ENCODE data around the gene HIC1. TPM values are rescaled to one million over a fixed set of nuclear protein-coding genes. Genes with fewer than 3 reads are reported as not detected.
"Not testable (repeated sequence)": the region's sequence is repeated elsewhere in the genome, so short reads cannot be mapped to it uniquely, and the experiment has no call there.

Gene HIC1
- total and polyA plus RNA-seq, 8 donors: 1.5 to 107 (median 8.9) TPM

DNA sequence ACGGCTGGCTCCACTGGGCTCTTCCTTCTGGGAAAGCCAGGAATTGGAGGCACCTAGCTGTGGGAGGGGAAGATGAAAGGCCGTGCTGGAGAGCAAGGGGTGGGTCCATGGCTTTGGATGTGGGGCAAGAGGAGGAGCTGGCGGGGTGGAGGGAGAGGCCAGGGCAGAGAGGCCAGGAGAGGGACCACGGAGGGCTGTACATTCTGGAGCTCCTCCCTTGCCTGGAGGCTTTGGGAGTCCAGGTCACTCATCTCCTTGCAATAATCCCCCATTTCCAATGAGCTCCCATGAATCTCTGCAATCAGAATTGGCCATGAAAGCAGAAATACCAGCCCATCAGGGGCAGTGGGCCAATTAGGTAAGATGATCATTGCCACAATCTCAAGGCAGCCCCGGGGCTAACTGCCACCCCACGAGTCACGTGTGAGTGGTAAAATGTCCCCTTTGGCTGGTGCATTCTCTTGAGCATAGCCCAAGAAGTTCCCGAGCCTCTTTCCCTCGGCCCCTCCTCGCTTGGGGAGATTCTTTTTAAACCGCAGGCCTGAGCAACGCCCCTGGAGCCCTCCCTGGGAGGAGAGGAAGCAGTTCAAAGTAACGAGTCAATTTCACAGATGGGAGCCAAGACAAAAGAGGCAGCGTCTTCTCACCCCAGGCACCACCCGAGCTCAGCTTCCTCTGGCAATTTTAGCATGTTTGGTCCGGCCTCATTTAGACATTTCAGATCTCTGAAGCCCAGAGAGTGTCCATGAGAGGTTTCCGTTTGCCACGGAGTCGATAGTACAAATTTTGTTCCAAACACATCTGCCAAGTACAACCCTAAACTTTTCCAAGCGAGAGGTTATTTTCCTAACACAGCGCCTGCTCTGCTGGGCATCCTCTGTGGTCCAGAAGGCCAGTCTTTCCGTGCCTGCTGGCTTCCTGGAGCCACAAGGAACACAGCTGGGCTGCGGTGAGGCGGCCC is 43.2 kb upstream of the HIC1 start:
- DNase-seq: peak in 1 of 2 donors; percentile 73
- Histone ChIP-seq H3K4me1 (peaks cover 0 to 21% (median 15%) of the 10 kb centered on the region in 4 donors), H3K36me3 (no peaks in the 10 kb centered on the region), H3K9me3 (no peaks in the 10 kb centered on the region), H3K27ac (peak overlapping the region in 3 of 5 donors; percentile 3 to 74 (median 67)), H3K4me3 (no peak overlapping the region), H3K27me3 (peaks cover 0 to 15% (median 0%) of the 10 kb centered on the region in 3 donors)
- 28 to 40% (median 33%) methylated on average over 24 of the region's 24 CpGs for WGBS, 5 donors
- TF ChIP-seq POLR2A (IDR thresholded peaks at IDR 0.05) (no peak), EP300 (IDR thresholded peaks at IDR 0.05) (no peak), POLR2AphosphoS5 (IDR thresholded peaks at IDR 0.05) (no peak)
- TF ChIP-seq, protein P1, sequence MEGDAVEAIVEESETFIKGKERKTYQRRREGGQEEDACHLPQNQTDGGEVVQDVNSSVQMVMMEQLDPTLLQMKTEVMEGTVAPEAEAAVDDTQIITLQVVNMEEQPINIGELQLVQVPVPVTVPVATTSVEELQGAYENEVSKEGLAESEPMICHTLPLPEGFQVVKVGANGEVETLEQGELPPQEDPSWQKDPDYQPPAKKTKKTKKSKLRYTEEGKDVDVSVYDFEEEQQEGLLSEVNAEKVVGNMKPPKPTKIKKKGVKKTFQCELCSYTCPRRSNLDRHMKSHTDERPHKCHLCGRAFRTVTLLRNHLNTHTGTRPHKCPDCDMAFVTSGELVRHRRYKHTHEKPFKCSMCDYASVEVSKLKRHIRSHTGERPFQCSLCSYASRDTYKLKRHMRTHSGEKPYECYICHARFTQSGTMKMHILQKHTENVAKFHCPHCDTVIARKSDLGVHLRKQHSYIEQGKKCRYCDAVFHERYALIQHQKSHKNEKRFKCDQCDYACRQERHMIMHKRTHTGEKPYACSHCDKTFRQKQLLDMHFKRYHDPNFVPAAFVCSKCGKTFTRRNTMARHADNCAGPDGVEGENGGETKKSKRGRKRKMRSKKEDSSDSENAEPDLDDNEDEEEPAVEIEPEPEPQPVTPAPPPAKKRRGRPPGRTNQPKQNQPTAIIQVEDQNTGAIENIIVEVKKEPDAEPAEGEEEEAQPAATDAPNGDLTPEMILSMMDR (IDR thresholded peaks at IDR 0.05): no peak
- intact Hi-C loops (cut with DNase I; ENCODE audit: low total_unique reads): no loop called here

DNA sequence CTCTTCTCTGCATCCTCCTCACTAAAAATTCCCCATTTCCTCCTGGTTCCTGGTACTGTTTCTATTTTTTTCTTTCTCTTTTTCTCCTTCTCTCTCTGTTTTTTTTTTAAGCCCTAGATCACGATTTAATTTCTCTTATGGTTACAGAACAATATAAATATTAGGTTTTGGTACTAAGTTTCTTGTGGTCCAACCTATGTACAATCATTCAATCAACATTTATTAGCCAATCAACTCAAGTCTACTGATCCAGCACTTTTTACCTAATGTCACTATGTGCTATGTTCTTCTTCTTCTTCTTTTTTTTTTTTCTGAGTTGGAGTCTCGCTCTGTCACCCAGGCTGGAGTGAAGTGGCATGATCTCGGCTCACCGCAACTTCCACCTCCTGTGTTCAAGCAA is 42.4 kb upstream of the HIC1 start:
- no peaks in the 10 kb centered on the region for H3K9me3 ChIP-seq
- peak overlapping the region in 3 of 5 donors; percentile 3 to 74 (median 67) for H3K27ac ChIP-seq
- intact Hi-C loops (cut with DNase I; ENCODE audit: low total_unique reads): no loop called here
- no peak for DNase-seq
- H3K27me3 ChIP-seq: peaks cover 0 to 22% (median 0%) of the 10 kb centered on the region in 3 donors
- 87 to 97% (median 89%) methylated on average over 4 of the region's 4 CpGs for WGBS, 5 donors
- peaks cover 0 to 21% (median 15%) of the 10 kb centered on the region in 4 donors for H3K4me1 ChIP-seq
- TF ChIP-seq, protein P1 (IDR thresholded peaks at IDR 0.05): no peak
- no peak for TF ChIP-seq POLR2AphosphoS5 (IDR thresholded peaks at IDR 0.05)
- TF ChIP-seq POLR2A (IDR thresholded peaks at IDR 0.05): no peak
- no peak for TF ChIP-seq EP300 (IDR thresholded peaks at IDR 0.05)
- no peak overlapping the region for H3K4me3 ChIP-seq
- no peaks in the 10 kb centered on the region for H3K36me3 ChIP-seq

DNA sequence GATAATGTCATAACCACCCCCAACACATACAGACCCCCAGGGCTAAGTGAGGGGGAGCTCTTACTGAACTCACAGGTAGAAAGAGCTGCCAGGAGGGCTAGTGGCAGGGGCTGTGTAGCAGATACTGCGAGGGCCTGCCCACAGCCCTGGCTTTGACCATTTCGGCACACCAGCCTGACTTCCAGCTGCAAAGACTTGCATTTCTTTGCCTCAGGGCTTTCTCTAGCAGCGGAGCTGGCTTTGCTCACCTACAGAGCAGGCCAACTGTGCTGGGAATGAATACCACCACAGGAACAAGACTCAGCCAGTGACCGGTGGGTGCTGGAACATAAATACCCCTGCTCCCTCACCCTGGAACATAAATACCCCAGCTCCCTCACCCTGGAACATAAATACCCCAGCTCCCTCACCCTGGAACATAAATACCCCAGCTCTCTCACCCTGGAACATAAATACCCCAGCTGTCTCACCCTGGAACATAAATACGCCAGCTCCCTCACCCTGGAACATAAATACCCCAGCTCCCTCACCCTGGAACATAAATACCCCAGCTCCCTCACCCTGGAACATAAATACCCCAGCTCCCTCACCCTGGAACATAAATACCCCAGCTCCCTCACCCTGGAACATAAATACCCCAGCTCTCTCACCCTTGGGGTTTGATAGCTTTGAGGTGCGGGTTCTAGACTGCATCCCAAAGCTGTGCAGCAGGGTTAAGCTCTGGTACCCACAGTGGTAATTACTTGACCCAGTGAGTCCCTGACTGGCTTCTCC is 41.5 kb upstream of the HIC1 start:
- DNase-seq; H3K4me3 ChIP-seq; intact Hi-C loops (cut with DNase I; ENCODE audit: low total_unique reads); H3K27ac ChIP-seq; H3K9me3 ChIP-seq; H3K36me3 ChIP-seq: not testable (repeated sequence)
- H3K27me3 ChIP-seq: peaks cover 0 to 30% (median 4%) of the 10 kb centered on the region in 3 donors
- 90 to 97% (median 95%) methylated on average over 6 of the region's 6 CpGs for WGBS, 5 donors
- peaks cover 0 to 21% (median 15%) of the 10 kb centered on the region in 4 donors for H3K4me1 ChIP-seq

DNA sequence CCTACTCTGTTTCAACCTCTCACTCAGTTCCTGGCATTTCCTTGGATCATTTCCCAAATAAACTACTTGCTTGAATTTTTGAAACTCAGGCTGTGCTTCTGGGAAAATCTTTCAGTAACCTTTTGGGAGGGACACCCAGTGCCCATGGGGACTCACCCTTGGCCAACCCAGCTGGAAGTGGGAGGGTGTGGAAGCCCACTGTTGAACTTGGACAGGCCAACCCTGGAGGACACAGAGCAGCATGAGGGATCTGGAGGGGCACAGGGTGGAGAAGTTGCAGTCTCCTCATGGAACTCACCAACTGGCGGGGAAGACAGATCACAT is 40.9 kb upstream of the HIC1 start:
- WGBS, 5 donors: 67 to 100% (median 98%) methylated on average over 1 of the region's 1 CpG
- Histone ChIP-seq H3K36me3 (no peaks in the 10 kb centered on the region), H3K4me1 (peaks cover 0 to 21% (median 15%) of the 10 kb centered on the region in 4 donors), H3K9me3 (no peaks in the 10 kb centered on the region), H3K27ac (no peak overlapping the region), H3K27me3 (peaks cover 0 to 36% (median 4%) of the 10 kb centered on the region in 3 donors), H3K4me3 (no peak overlapping the region)
- TF ChIP-seq POLR2AphosphoS5 (IDR thresholded peaks at IDR 0.05) (no peak), POLR2A (IDR thresholded peaks at IDR 0.05) (no peak), EP300 (IDR thresholded peaks at IDR 0.05) (no peak)
- TF ChIP-seq, protein P1 (IDR thresholded peaks at IDR 0.05): no peak
- DNase-seq: no peak
- intact Hi-C loops (cut with DNase I; ENCODE audit: low total_unique reads): no loop called here

Data from stomach (tissue), 9 donors.